HepG2 (cell line): ENCODE measurements around the gene SUCLG2. TPM values are rescaled to one million over a fixed set of nuclear protein-coding genes. Genes with fewer than 3 reads are reported as not detected.

Source experiments
- ATAC-seq: fragments of 200-7000 bp; cut with Tn5 transposase; 3 replicates; pipeline ENCODE4 v1.9.1; 2020; ENCODE audit warnings: mild to moderate bottlenecking, moderate library complexity
- BruUV-seq: library from RNA; stranded (reverse); fragments of 400-500 nt; replicated peaks from 2 replicates; lab custom pipeline; 2021; lab: Mats Ljungman, UMichigan
- CTCF ChIA-PET: fragments of 300-600 bp; formaldehyde crosslinking; extraction: SDS; loops from one replicate; lab custom pipeline; 2021; ENCODE audit warnings: low total read pairs, inconsistent platforms, low intra/inter-chr PET ratio; lab: Yijun Ruan, JAX
- POLR2A ChIA-PET: fragments of 350-600 bp; sonication (Branson Sonifier 250); formaldehyde crosslinking; loops from one replicate; lab custom pipeline; 2020; ENCODE audit warnings: antibody characterized with exemption, inconsistent platforms; lab: Yijun Ruan, JAX
- DNase-seq: peaks from one replicate; pipeline ENCODE4 v3.0.0-alpha.2; 2015; ENCODE audit warnings: low spot score
- FAIRE-seq: peaks from 3 replicates; lab custom pipeline; 2011; peaks lifted over from hg19 to GRCh38; lab: Jason Lieb, UNC
- H2AFZ ChIP-seq: one replicate; pipeline ENCODE4 v1.6.1; 2011; ENCODE audit warnings: low read length, inconsistent platforms
- H3K27ac ChIP-seq: fragments of 300-600 bp; 3 replicates; pipeline ENCODE4 v1.8.0; 2011; ENCODE audit warnings: mixed run types, mild to moderate bottlenecking, mixed read lengths, low read length, inconsistent platforms; ENCODE audit not compliant: insufficient read depth; ENCODE audit errors: extremely low read length
- H3K27me3 ChIP-seq, 2 experiments: fragments of 200-600 bp in 1 of 2; 2 replicates in 1 of 2; 3 replicates in 1 of 2; pipeline versions ENCODE4 v1.6.0 to v1.8.0; 2011; ENCODE audit warnings: low read length in 2 of 2, mild to moderate bottlenecking in 2 of 2, moderate library complexity in 2 of 2, inconsistent platforms in 1 of 2; ENCODE audit not compliant: insufficient read depth in 2 of 2, control insufficient read depth in 1 of 2
- H3K36me3 ChIP-seq, 2 experiments: fragments of 200-600 bp in 1 of 2; replicated peaks in 1 of 2; 2 replicates in 1 of 2; 3 replicates in 1 of 2; pipeline versions ENCODE4 v1.5.1 to v1.8.0; 2011; ENCODE audit warnings: low read length in 2 of 2, inconsistent platforms in 1 of 2; ENCODE audit not compliant: insufficient read depth in 2 of 2, control insufficient read depth in 1 of 2
- H3K4me1 ChIP-seq: 2 replicates; pipeline ENCODE4 v1.5.1; 2012; ENCODE audit warnings: low read length, inconsistent platforms; ENCODE audit not compliant: insufficient read depth
- H3K4me2 ChIP-seq: 2 replicates; pipeline ENCODE4 v1.6.0; 2011; ENCODE audit warnings: low read depth, low read length, inconsistent platforms
- H3K4me3 ChIP-seq, 3 experiments: fragments of 200-600 bp in 1 of 3; sonication (generic), shearing (Covaris generic) in 1 of 3; replicated peaks in 1 of 3; 2 replicates each; pipeline ENCODE4 v1.5.1; 2011 to 2016; ENCODE audit warnings: low read length in 3 of 3, inconsistent platforms in 2 of 3, low read depth in 2 of 3, mild to moderate bottlenecking in 2 of 3, control low read depth in 1 of 3, mixed read lengths in 1 of 3; ENCODE audit not compliant: insufficient read depth in 1 of 3
- H3K79me2 ChIP-seq: one replicate; pipeline ENCODE4 v1.6.1; 2011; ENCODE audit warnings: low read length, inconsistent platforms; ENCODE audit not compliant: insufficient read depth
- H3K9ac ChIP-seq: 2 replicates; pipeline ENCODE4 v1.6.0; 2011; ENCODE audit warnings: mild to moderate bottlenecking, low read depth, low read length, inconsistent platforms; ENCODE audit not compliant: insufficient read depth
- H3K9me3 ChIP-seq: 2 replicates; pipeline ENCODE4 v1.5.1; 2012; ENCODE audit warnings: mild to moderate bottlenecking, low read length
- H4K20me1 ChIP-seq: 2 replicates; pipeline ENCODE4 v1.6.0; 2011; ENCODE audit warnings: inconsistent platforms, mild to moderate bottlenecking, low read length, moderate library complexity; ENCODE audit not compliant: insufficient read depth
- BORCS8-MEF2B ChIP-seq: sonication (generic); formaldehyde crosslinking; IDR thresholded peaks from 2 replicates; pipeline ENCODE4 v1.8.0; 2022; ENCODE audit warnings: mild to moderate bottlenecking, missing genetic modification reagents
- CSRNP1 ChIP-seq: sonication (generic); formaldehyde crosslinking; IDR thresholded peaks from 2 replicates; pipeline ENCODE4 v1.8.1; 2023; ENCODE audit warnings: mild to moderate bottlenecking, missing genetic modification reagents
- FOXK1 ChIP-seq: sonication (generic); formaldehyde crosslinking; IDR thresholded peaks from 2 replicates; pipeline ENCODE4 v1.4.0; 2020; ENCODE audit warnings: low read depth, missing genetic modification reagents, borderline replicate concordance
- GLI4 ChIP-seq: sonication (generic); formaldehyde crosslinking; IDR thresholded peaks from 2 replicates; pipeline ENCODE4 v1.5.1; 2020; ENCODE audit warnings: missing genetic modification reagents, mild to moderate bottlenecking, moderate library complexity, borderline replicate concordance
- GMEB2 ChIP-seq: IDR thresholded peaks from 2 replicates; pipeline ENCODE4 v1.6.1; 2016; ENCODE audit warnings: missing biosample characterization, missing genetic modification reagents, low read depth
- HDAC6 ChIP-seq: fragments of 200-600 bp; sonication (generic); IDR thresholded peaks from 2 replicates; pipeline ENCODE4 v1.7.0; 2017; ENCODE audit warnings: mild to moderate bottlenecking, antibody characterized with exemption, low read length, low read depth
- HOXA7 ChIP-seq: sonication (generic); formaldehyde crosslinking; IDR thresholded peaks from 2 replicates; pipeline ENCODE4 v1.8.1; 2022; ENCODE audit warnings: mild to moderate bottlenecking, missing genetic modification reagents, moderate library complexity
- KDM5A ChIP-seq: fragments of 200-600 bp; sonication (generic); IDR thresholded peaks from 2 replicates; pipeline ENCODE4 v1.7.0; 2018; ENCODE audit warnings: antibody characterized with exemption, mild to moderate bottlenecking, low read length, borderline replicate concordance
- KMT2A ChIP-seq: sonication (generic); formaldehyde crosslinking; IDR thresholded peaks from 2 replicates; pipeline ENCODE4 v1.4.0; 2020; ENCODE audit warnings: missing genetic modification reagents
- NFATC3 ChIP-seq: sonication (generic); formaldehyde crosslinking; IDR thresholded peaks from 2 replicates; pipeline ENCODE4 v1.5.1; 2020; ENCODE audit warnings: mild to moderate bottlenecking, missing genetic modification reagents
- NFKB2 ChIP-seq: sonication (generic); formaldehyde crosslinking; IDR thresholded peaks from 2 replicates; pipeline ENCODE4 v1.4.0; 2020; ENCODE audit warnings: missing genetic modification reagents, borderline replicate concordance
- RFX5 ChIP-seq: IDR thresholded peaks from 2 replicates; pipeline ENCODE4 v1.6.1; 2011; ENCODE audit warnings: low read depth, low read length, improper control_type of control experiment
- SNAPC2 ChIP-seq: sonication (generic); formaldehyde crosslinking; IDR thresholded peaks from 2 replicates; pipeline ENCODE4 v1.8.1; 2022; ENCODE audit warnings: mild to moderate bottlenecking, missing genetic modification reagents
- SPEN ChIP-seq: sonication (generic); formaldehyde crosslinking; IDR thresholded peaks from 2 replicates; pipeline ENCODE4 v1.5.1; 2020; ENCODE audit warnings: low read depth, mild to moderate bottlenecking, missing genetic modification reagents
- SRF ChIP-seq: IDR thresholded peaks from 2 replicates; pipeline ENCODE4 v1.6.1; 2011; ENCODE audit warnings: mild to moderate bottlenecking, low read depth, low read length, moderate library complexity
- ZFP90 ChIP-seq: sonication (generic); formaldehyde crosslinking; IDR thresholded peaks from 2 replicates; pipeline ENCODE4 v1.8.0; 2022; ENCODE audit warnings: missing genetic modification reagents, mild to moderate bottlenecking, inconsistent platforms, borderline replicate concordance
- ZNF3 ChIP-seq: IDR thresholded peaks from 2 replicates; pipeline ENCODE4 v1.7.0; 2017; ENCODE audit warnings: inconsistent platforms
- ZNF580 ChIP-seq: IDR thresholded peaks from 2 replicates; pipeline ENCODE4 v1.6.1; 2016; ENCODE audit warnings: low read depth, borderline replicate concordance
- ZNF7 ChIP-seq: IDR thresholded peaks from 2 replicates; pipeline ENCODE4 v1.6.1; 2016; ENCODE audit warnings: missing biosample characterization, missing genetic modification reagents
- ZNF878 ChIP-seq: sonication (generic); formaldehyde crosslinking; IDR thresholded peaks from 2 replicates; pipeline ENCODE4 v1.8.1; 2023; ENCODE audit warnings: mild to moderate bottlenecking, missing genetic modification reagents, moderate library complexity
- WGBS: methylation state at CpG from one replicate; pipeline ENCODE4 v1.1.6; 2017; ENCODE audit warnings: low lambda C conversion rate; 5-methylcytosine and 5-hydroxymethylcytosine counted together
- in situ Hi-C: cut with HindIII; loops from 2 replicates; pipeline ENCODE4 v1.10.0; 2017; ENCODE audit warnings: low pct_unique_long_range_greater_than_20kb; ENCODE audit not compliant: extremely low pct_ligation_motif_present
- intact Hi-C: fragments of 100-400 bp; cut with micrococcal nuclease; formaldehyde crosslinking; loops from one replicate; pipeline ENCODE4 v1.10.0; 2022; ENCODE audit not compliant: unreplicated experiment
- polyA plus RNA-seq, 8 experiments: library from polyadenylated mRNA; depleted of rRNA in 3 of 8; stranded (reverse) in 7 of 8; unstranded in 1 of 8; fragments of >200 nt; fragmentation: Illumina TruSeq in 4 of 8; extraction: Trizol in 4 of 8; gene quantifications; 2 replicates each; pipeline versions ENCODE4 v1.2.1 to v1.2.3, GENCODE V29; 2011 to 2016; ENCODE audit warnings: low read depth in 4 of 8, missing spikeins in 1 of 8, mixed read lengths in 1 of 8; ENCODE audit not compliant: insufficient read depth in 1 of 8
- total RNA-seq, 5 experiments: library from RNA; depleted of rRNA; stranded (reverse); fragments of >200 nt; fragmentation: Illumina TruSeq; extraction: Trizol; gene quantifications; 2 replicates each; pipeline ENCODE4 v1.2.3, GENCODE V29; 2016; ENCODE audit warnings: low read depth in 1 of 5

SUCLG2 gene
- total and polyA plus RNA-seq, 2 of the 13 experiments (the other 11 are each of a cell fraction or from before 2014, with no cell fraction given) = 21.4 to 64.9 TPM

DNA sequence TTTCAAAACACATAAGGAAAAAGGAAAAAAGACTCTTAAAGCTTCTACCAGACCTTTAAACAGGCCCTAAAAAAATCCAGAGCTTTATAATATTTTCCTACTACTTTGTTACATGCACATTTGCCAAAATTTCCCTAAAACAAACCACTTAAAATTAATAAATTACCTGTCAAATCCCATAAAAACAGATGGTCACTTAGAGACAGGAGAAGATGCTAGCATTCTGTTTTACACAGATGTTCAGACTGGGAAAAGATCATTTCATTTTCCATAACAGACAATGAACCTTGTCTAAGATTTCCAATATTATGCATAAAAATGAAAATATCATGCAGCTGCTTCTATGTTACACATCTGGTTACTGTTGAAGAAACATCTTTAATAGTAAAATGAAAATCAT, 66.6 kb downstream of the SUCLG2 start (continued):
- TF ChIP-seq SPEN (CRISPR knock-in tag) (no peak), GMEB2 (CRISPR knock-in tag) (no peak), KDM5A (no peak), ZFP90 (CRISPR knock-in tag) (no peak), SNAPC2 (CRISPR knock-in tag) (no peak)

DNA sequence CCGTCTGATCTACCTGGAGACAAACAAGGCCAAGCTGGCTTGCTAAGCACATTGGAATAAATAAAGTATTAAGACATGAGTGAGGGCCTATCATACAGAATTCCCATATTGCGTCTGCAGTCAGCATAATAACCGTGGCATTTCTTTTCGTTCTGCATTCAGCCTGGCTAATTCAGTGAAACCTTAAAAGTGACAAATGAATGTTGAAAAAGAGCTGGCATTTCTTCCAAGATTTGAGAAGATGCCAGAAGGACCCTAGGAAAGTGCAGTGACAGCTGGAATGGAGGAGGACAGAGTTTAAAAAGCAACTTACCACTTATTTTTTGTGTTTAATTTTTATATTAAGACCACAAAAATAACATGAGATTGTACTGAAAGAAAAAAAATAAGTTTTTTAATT, 67.1 kb downstream of the SUCLG2 start:
- 94% methylated on average over 4 of the region's 4 CpGs for WGBS
- Histone ChIP-seq H2AFZ (no peak overlapping the region), H3K4me3 (no peak overlapping the region), H3K4me2 (no peak overlapping the region), H3K79me2 (peaks cover 4% of the 10 kb centered on the region), H3K4me1 (peaks cover 8% of the 10 kb centered on the region; the same call in 1 of the 2 replicates), H3K9me3 (no peaks in the 10 kb centered on the region)
- BruUV-seq = no TSS peak
- intact Hi-C loops = no loop called here
- ATAC-seq (no peak), DNase-seq (no peak)
- TF ChIP-seq SRF = no peak
- no peak for TF ChIP-seq NFKB2 (CRISPR knock-in tag)
- no peak for TF ChIP-seq ZNF878
- TF ChIP-seq ZNF580 (CRISPR knock-in tag) = no peak
- TF ChIP-seq RFX5 = no peak
- no peak for TF ChIP-seq ZNF3 (CRISPR knock-in tag)
- TF ChIP-seq CSRNP1 (CRISPR knock-in tag) = no peak
- no peak for TF ChIP-seq KMT2A
- no peak for TF ChIP-seq HDAC6
- no peak for TF ChIP-seq GLI4
- no peak for TF ChIP-seq BORCS8-MEF2B (CRISPR knock-in tag)
- no peak for TF ChIP-seq NFATC3 (CRISPR knock-in tag)
- TF ChIP-seq FOXK1 (CRISPR knock-in tag) = no peak
- no peak for TF ChIP-seq ZNF7 (CRISPR knock-in tag)
- no peak for TF ChIP-seq HOXA7 (CRISPR knock-in tag)
- TF ChIP-seq, all 625 proteins: peak for 0
- ChIA-PET CTCF (no interaction called here), POLR2A (no interaction called here)
- H3K27ac ChIP-seq = no peak overlapping the region
- H3K27me3 ChIP-seq = no peaks in the 10 kb centered on the region
- no peak for FAIRE-seq
- peaks cover 0 to 2% of the 10 kb centered on the region in 2 experiments; a peak in 2 of 5 replicates for H3K36me3 ChIP-seq
- in situ Hi-C loops = loop anchor here (25.0 kb wide), 1 partner anchor 200 kb away; no protein-coding TSS in a partner anchor
- no peaks in the 10 kb centered on the region for H4K20me1 ChIP-seq
- H3K9ac ChIP-seq = no peak overlapping the region
